ENCODE data around the gene DHODH.

- TF ChIP-seq HDAC2 (IDR thresholded peaks at IDR 0.05), result no peak
- TF ChIP-seq RFX5 (IDR thresholded peaks at IDR 0.05; ENCODE audit: low read depth, low read length), result no peak
- TF ChIP-seq ZNF24 (IDR thresholded peaks at IDR 0.05), result no peak
- no peak for TF ChIP-seq RELA (IDR thresholded peaks at IDR 0.05; ENCODE audit: borderline replicate concordance, partially characterized antibody)
- no peak for TF ChIP-seq BCLAF1 (IDR thresholded peaks at IDR 0.05)
- no peak for TF ChIP-seq EZH2 (IDR thresholded peaks at IDR 0.05; ENCODE audit: borderline replicate concordance, control insufficient read depth, low read depth, low read length)
- no peak for TF ChIP-seq POLR2AphosphoS5 (IDR thresholded peaks at IDR 0.05; ENCODE audit: low read length)
These were observed 35.0 kb downstream of the DHODH start for GRCh38 chr16:72043539-72043938.

Data from GM12878 (cell line).